Activated CD8-positive, alpha-beta memory T cell treated with anti-CD3 and anti-CD28 coated beads for 48 hours (primary cell): Measurements from ENCODE around the gene OR51B2.
"Not testable (repeated sequence)": the region's sequence is repeated elsewhere in the genome, so short reads cannot be mapped to it uniquely, and the experiment has no call there.

ENCODE experiments used
- DNase-seq, 3 experiments: peaks; one replicate each; pipeline ENCODE4 v3.0.0-alpha.2; 2020; ENCODE audit warnings: low read depth in 2 of 3, low spot score in 2 of 3

Gene OR51B2

GRCh38 chr11:5324197-5324596, at the start of gene OR51B2:
Gene OR51B2 (minus strand): TSS chr11:5324297. CDS start chr11:5324297, 0 bp downstream.
- DNase-seq: no peak

GRCh38 chr11:5369789-5370188, 45.7 kb upstream of the OR51B2 start:
- DNase-seq: no peak

- no peak for DNase-seq
These were observed 44.5 kb upstream of the OR51B2 start for GRCh38 chr11:5368502-5369043.

GRCh38 chr11:5367448-5368074, 43.5 kb upstream of the OR51B2 start:
- no peak for DNase-seq

GRCh38 chr11:5366856-5367255, 42.8 kb upstream of the OR51B2 start:
- no peak for DNase-seq

GRCh38 chr11:5366365-5366764, 42.3 kb upstream of the OR51B2 start:
- not testable (repeated sequence) for DNase-seq

- DNase-seq: no peak
These were observed 40.1 kb upstream of the OR51B2 start for GRCh38 chr11:5364214-5364613.

GRCh38 chr11:5363679-5364078, 39.6 kb upstream of the OR51B2 start:
- DNase-seq: no peak

- no peak for DNase-seq
These were observed 38.0 kb upstream of the OR51B2 start for GRCh38 chr11:5362017-5362625.

GRCh38 chr11:5356031-5356430, 31.9 kb upstream of the OR51B2 start:
- DNase-seq: not testable (repeated sequence)

GRCh38 chr11:5351208-5351607, 27.1 kb upstream of the OR51B2 start, which contains the start of gene OR51B6:
Gene OR51B6 (plus strand): TSS chr11:5351508. CDS start chr11:5351508, 0 bp downstream.
- no peak for DNase-seq

GRCh38 chr11:5349550-5349949, 25.5 kb upstream of the OR51B2 start:
- no peak for DNase-seq

- no peak for DNase-seq
These were observed 24.6 kb upstream of the OR51B2 start for GRCh38 chr11:5348551-5349194.

- DNase-seq: no peak
These were observed 21.7 kb upstream of the OR51B2 start for GRCh38 chr11:5345831-5346230.

GRCh38 chr11:5343474-5344335, 19.6 kb upstream of the OR51B2 start, which contains the start of gene OR51B5:
Gene OR51B5 (minus strand): TSS chr11:5343524. CDS start chr11:5343524, 0 bp downstream.
- DNase-seq: no peak

GRCh38 chr11:5339771-5340322, 15.8 kb upstream of the OR51B2 start:
- DNase-seq: no peak

- not testable (repeated sequence) for DNase-seq
These were observed 13.2 kb upstream of the OR51B2 start for GRCh38 chr11:5337253-5337652.

GRCh38 chr11:5336331-5336730, 12.2 kb upstream of the OR51B2 start:
- no peak for DNase-seq

GRCh38 chr11:5335170-5335569, 11.1 kb upstream of the OR51B2 start:
- DNase-seq: no peak

- no peak for DNase-seq
These were observed 6.8 kb downstream of the OR51B2 start for GRCh38 chr11:5317292-5317691.
